Stimulated activated CD8-positive, alpha-beta memory T cell treated with anti-CD3 and anti-CD28 coated beads, Interleukin-4, amount 100 ng/mL, for 48 hours (primary cell): ENCODE measurements around the gene FHIT.

Experiments
- DNase-seq: peaks from one replicate; pipeline ENCODE4 v3.0.0-alpha.2; 2020

FHIT gene

DNA sequence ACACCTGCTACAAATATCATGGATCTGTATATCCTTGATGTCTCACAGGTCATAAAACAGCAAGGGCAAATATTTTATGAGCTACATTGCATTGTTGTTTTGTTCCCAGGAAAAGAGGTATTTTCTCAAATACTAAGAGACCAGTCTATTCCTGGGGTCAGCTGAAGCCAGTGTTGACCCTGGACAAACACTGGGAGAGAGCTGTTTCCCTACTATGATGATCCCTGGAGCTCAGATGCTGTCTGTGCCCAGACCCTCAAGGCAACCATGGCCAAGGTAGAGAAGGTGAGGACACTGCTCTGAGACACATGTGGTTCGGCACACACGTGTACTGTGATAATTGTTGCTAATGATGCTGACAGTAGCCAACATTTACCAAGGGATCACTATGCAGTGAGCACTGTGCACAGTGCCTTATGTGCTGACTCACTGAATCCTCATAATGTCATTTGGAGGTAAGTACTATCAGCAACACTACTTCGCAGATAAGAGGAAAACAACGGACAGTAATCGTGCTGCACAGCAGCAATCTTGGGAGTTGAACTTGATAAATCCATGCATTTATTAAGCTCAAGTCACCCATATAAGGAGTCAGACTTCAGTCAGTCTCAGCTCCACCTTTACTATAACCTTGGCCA is 943.6 kb downstream of the FHIT start:
- no peak for DNase-seq

DNA sequence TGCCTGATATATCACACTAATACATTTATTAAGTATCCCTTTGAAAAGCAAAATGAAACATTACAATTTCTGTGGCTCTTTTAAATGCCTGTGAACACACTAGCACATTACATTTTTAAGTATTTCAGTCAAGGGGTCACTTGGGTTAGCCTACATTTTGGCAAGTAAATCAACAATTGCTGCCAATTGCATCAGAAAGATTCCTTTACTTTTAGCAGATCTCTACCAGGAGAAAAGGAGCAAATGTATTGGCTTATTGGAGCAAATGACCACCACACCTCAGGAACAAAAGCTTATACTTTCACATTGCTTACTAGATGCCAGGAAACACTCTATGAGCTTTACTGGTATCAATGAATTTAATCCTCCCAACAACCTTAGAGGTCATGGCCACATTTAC is 947.1 kb downstream of the FHIT start:
- DNase-seq, result no peak

GRCh38 chr3:60303160-60303559 is 948.1 kb downstream of the FHIT start:
- DNase-seq, result no peak

DNA sequence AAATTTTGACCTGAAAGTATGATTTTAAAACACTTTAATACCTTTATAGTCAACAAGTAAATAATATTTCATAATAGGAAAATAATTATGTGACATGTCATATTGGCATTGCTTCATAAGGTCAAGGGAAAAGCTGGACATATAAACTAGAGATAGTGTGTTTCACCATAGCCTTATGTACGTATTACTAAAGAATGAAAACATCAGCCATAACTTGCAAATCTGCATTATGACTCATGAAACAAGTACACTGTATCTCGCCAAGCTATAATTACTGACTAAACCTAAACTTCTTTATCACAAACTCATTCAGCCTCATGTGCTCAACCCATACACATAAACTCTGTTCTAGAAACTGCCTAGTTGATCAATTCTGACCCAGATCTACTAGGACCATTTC is 950.1 kb downstream of the FHIT start:
- no peak for DNase-seq

DNA sequence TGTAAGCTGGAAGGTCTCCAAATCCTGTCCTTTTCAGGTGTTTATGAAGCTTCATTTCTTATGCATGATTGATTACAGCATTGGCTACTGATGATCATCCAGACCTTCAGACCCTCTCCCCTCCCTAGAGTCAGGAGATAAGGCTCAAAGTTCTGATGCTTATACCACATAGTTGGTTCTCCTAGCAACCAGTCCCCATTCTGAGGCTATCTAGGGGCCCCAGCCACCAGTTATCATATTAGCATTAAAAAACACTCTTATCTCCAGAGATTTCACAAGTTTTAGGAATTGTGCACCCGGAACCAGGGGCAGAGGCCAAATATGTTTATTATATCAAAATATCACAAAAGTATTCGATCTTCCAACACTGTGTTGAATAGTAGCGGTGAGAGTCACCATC is 953.1 kb downstream of the FHIT start:
- no peak for DNase-seq

DNA sequence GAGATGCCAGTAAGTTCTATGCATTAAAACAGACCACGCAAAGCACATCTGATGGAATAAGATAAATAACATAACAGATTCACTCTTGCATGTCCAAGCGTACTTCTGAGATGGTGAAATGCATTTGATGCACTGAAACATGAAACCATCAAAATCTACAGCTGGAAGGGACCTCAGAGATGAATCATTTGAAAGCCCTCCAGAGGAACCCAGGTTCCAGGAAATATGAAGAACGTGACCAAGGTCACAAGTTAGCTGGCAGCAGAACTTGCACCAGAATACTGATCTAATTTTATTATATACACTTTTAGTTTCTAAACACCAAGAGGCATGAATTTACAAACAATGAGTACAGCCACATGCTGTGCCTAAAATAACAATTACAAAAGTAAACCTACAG is 957.1 kb downstream of the FHIT start:
- DNase-seq, result no peak

- DNase-seq, result no peak
Measured at GRCh38 chr3:60291115-60291514, 960.1 kb downstream of the FHIT start.

DNA sequence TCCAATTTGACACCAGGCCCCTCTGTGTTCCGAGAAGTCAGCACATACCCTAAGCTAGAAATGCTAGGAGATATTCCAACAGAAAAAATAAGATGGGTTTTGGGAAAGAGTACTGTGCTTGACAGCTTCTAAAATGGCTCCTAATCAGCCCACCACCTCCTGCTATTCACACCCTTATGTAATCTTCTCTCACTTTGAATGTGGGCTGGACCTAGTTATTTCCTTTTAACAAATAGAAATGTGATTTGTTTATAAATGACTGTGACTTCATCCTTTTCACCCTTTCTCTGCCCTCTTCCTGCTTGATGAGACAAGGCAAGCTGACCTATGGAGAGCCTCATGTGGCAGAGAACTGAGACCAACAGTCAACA is 961.1 kb downstream of the FHIT start:
- DNase-seq, result no peak

DNA sequence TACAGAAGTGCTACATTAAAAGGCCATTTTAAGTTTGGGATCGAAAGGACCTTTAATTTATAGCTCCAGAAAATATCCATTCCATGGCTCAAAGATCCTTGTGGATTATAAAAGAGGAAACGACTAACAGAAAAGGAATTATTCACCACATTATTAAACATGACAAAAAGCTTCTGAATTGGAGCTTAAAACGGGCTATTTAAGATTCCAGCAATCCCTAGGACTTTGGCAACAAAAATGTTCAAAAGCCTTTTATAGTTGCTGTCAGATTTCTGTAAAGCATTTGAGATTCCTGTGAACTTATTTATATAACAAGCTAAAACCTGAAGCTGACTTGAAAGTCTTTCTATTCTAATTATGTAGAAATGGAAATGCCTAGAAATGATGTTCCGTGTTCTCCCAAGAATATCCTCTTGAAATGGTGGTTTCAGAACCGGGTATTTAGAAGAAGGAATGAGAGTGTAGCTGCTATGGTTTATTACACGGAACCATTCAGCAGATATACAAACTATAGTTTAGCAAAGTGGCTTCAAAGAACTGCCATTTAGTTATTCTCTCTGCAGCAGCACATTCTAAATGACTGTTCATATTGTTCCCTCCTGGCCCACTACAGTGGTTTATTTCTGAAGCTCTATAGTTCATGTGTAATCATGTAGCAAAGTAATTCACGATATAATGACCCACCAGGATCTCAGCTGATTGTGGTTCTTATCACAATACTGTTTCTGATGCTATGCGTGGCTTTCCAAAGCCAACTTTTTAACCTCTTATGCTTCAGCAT is 961.7 kb downstream of the FHIT start:
- no peak for DNase-seq

GRCh38 chr3:60282866-60283265 is 968.4 kb downstream of the FHIT start:
- no peak for DNase-seq

- DNase-seq, result no peak
Measured at GRCh38 chr3:60281970-60282369, 969.3 kb downstream of the FHIT start.

GRCh38 chr3:60277361-60277800 is 973.9 kb downstream of the FHIT start:
- DNase-seq, result no peak

- DNase-seq, result no peak
Measured at GRCh38 chr3:60276615-60277014, 974.6 kb downstream of the FHIT start.

DNA sequence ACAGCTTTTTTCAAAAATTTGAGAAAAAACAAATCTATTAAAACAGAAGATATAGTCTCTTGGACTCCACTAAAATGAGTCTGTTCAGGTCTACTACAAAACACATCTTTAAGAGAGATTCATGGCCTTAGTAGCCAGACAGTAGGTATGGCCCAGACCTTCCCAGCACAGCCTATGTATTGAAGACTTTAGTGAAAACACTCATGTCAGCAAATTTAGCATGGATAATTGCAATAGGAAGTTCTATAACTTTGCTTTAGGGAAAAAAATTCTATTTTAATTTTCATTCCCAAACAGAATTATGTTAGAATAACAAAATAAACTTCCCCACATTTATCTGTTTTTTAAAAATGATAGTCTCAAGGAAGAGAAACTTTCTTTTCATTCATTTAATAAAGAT is 976.6 kb downstream of the FHIT start:
- no peak for DNase-seq

- DNase-seq, result no peak
Measured at GRCh38 chr3:60274098-60274497, 977.2 kb downstream of the FHIT start.

DNA sequence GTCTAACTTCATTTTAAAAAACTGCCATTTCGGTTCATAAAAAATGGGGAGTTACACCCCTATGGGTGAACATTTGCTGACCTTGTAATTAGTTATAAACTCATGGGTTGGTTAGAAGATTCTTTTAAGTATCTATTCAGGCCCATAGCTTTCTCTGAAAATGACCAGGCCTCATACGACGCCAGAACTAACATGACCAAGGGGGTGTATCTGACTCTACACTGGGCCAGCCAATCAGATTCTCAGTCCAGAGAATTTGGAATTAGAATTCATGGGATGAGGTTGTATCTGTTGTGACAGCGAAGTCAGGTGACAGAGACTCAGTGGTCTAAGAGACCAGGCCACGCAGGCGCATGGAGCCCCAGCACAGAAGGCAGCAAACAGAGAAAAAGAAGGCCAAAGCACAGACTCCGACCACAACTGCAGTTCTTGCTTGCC is 981.4 kb downstream of the FHIT start:
- no peak for DNase-seq

GRCh38 chr3:60269377-60269776 is 981.9 kb downstream of the FHIT start:
- DNase-seq, result no peak

DNA sequence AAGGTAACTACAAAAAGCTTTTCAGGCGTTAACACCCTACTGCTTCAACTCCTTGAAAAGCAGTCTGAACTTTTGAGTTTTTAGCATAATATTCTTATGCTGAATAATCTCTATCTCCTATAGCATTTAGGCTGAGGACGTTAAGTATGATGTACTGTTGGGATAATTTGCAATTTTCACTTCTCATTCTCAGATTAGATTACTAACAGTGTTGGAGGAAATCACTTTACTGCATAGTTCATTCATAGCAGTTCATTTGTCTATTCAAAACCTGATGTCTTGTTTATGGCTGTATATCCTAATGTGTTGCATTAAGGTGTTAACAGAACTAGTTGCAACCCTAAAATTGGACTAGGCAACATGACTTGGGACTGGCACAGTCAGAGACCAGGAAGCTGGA is 983.1 kb downstream of the FHIT start:
- no peak for DNase-seq

DNA sequence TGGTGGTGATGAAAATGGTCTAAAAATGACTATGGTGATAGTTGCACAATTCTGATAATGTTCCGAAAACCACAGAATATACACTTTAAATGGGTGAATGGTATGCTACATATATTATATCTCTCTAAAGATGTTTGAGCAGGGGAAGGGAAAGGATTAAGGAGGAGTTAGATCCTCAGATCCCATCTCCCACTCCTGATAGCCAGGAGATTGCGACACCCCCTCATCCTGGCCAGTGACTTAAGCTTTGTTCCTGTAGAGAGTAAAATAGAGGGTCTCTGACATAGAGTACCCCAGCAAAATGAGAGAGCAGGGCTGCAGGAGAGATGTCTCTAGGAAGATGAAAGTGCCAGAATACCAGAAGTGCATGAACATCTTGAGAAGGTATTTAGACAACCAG is 984.8 kb downstream of the FHIT start:
- DNase-seq, result no peak

- no peak for DNase-seq
Measured at GRCh38 chr3:60263191-60263590, 988.1 kb downstream of the FHIT start.

DNA sequence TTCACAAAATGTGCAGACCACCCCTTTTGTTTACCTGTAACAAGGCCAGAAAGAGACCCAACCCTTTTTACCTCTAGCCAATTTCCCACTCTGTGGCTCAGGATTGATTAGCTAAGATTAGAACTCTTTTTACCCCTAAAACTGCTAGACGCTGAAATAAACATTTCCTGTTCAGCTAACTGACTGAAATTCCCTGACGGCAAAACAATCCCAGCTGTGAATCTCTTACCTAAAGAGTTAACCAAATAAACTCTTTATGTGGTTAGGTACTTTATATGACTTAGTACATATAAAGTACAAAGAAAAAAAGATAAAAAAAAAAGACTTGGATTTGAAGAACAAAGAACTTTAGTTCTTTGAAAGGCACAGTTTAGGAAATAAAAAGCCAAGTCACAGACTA is 988.7 kb downstream of the FHIT start:
- no peak for DNase-seq

- DNase-seq, result no peak
Measured at GRCh38 chr3:60260546-60260945, 990.7 kb downstream of the FHIT start.

DNA sequence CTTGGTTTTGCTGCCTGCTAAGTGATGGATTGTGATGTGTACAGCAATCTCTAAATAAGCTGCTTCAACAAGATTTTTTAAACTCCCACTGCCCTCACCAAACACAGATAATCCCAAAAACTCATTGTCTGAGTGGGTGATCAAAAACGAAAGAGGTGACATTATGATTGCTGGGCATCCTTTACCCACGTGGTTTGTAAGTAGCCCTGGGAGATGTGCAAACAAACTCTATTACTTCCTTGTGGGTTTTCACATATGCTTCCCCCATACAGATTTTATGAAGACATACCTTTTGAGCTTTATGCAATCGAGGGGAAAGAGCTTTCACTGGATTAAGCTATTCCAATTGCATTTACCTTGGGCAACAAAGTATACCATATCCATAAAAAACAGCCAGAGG is 1000.4 kb downstream of the FHIT start:
- no peak for DNase-seq

- DNase-seq, result no peak
Measured at GRCh38 chr3:60250206-60250605, 1001.0 kb downstream of the FHIT start.

DNA sequence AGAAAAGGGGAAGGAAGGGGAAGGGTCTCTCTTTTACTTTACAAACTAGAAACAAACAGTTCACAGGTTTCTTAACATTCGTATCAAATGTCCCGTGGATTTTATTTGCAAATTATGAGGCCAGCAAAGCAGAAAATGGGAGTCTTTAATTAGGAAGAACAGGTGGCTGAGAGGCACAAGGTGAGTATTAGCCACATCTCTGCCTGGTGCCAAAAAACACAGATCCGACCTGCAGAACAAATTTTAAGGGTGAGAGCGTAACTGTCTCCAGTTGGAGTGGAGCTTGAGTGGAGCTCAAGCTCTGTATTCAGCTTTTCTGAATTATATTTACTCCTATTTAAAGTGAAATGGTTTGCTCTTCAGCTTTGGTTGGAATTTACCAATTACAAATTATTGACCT is 1004.9 kb downstream of the FHIT start:
- DNase-seq, result no peak
